ENCODE results near the gene RIN3. TPM values are rescaled to one million over a fixed set of nuclear protein-coding genes. Genes with fewer than 3 reads are reported as not detected.
A peak's percentile ranks its signal among the peaks of the same experiment; 100 is the strongest.

RIN3 gene
- total and polyA plus RNA-seq, 2 of the 4 experiments (the other 2 are of a cell fraction) = 2.5 to 11.1 TPM

GRCh38 chr14:92581966-92582566, 68.5 kb downstream of the RIN3 start:
- ChIA-PET POLR2A (ENCODE audit: unreplicated experiment) (no interaction called here), CTCF (no interaction called here)
- Histone ChIP-seq H4K8ac (ENCODE audit: low read depth in 2 of 2, low read length in 2 of 2) (no peak overlapping the region), H2AK5ac (ENCODE audit: low read depth, low read length) (peak overlapping the region; percentile 8; the same call in 1 of the 2 replicates), H2AK9ac (replicated peaks; ENCODE audit: low read depth, low read length, poor library complexity) (no peak overlapping the region), H3K9me3 (ENCODE audit: control insufficient read depth, insufficient read depth, low read length) (no peaks in the 10 kb centered on the region), H3K27me3 (ENCODE audit: control insufficient read depth, insufficient read depth, low read length) (no peaks in the 10 kb centered on the region), H4K20me1 (ENCODE audit: insufficient read depth, low read length) (peaks cover 5% of the 10 kb centered on the region), H3K36me3 (ENCODE audit: control insufficient read depth, insufficient read depth, low read length) (peaks cover 28% of the 10 kb centered on the region), H3K27ac (ENCODE audit: insufficient read depth, low read length) (no peak overlapping the region), H4K5ac (ENCODE audit: low read depth, low read length) (no peak overlapping the region), H2BK20ac (ENCODE audit: low read depth, low read length) (no peak overlapping the region), H3K9me1 (ENCODE audit: insufficient read depth, low read length) (peaks cover 32% of the 10 kb centered on the region), H3K18ac (ENCODE audit: low read depth, low read length) (no peak overlapping the region), H3K4ac (ENCODE audit: low read depth, low read length) (no peak overlapping the region), H2AFZ (replicated peaks; ENCODE audit: low read length, poor library complexity) (no peak overlapping the region), H4K91ac (ENCODE audit: insufficient read depth, low read depth, low read length) (no peak overlapping the region), H2BK5ac (ENCODE audit: low read depth, low read length, poor library complexity, severe bottlenecking) (no peak overlapping the region), H3K56ac (ENCODE audit: extremely low read depth, insufficient read depth, low read length) (no peak overlapping the region), H3K9ac (ENCODE audit: low read depth, low read length) (no peak overlapping the region), H3K79me1 (ENCODE audit: low read depth in 1 of 2, low read length in 2 of 2) (peaks cover 0 to 35% of the 10 kb centered on the region in 2 experiments; a peak in 3 of 4 replicates), H2BK15ac (ENCODE audit: low read depth, low read length) (no peak overlapping the region), H3K4me3 (ENCODE audit: insufficient read depth, low read depth, low read length) (no peak overlapping the region), H3K4me2 (ENCODE audit: low read depth, low read length) (no peak overlapping the region), H3K14ac (replicated peaks; ENCODE audit: low read depth, low read length) (no peak overlapping the region), H3K4me1 (ENCODE audit: control insufficient read depth, insufficient read depth, low read length) (peaks cover 28% of the 10 kb centered on the region), H2BK120ac (ENCODE audit: low read depth, low read length) (no peak overlapping the region), H3K23ac (ENCODE audit: low read depth, low read length) (no peak overlapping the region)
- BruUV-seq (replicated peaks) = no TSS peak
- no peak for TF ChIP-seq NFE2L2 (IDR thresholded peaks at IDR 0.05; ENCODE audit: low read depth, low read length)
- no peak for TF ChIP-seq CEBPB (IDR thresholded peaks at IDR 0.05; ENCODE audit: low read depth, low read length)
- no peak for TF ChIP-seq RCOR1 (IDR thresholded peaks at IDR 0.05; ENCODE audit: insufficient replicate concordance, low read length)
- TF ChIP-seq RFX5 (IDR thresholded peaks at IDR 0.05; ENCODE audit: low read depth, low read length) = no peak
- TF ChIP-seq, protein P1, sequence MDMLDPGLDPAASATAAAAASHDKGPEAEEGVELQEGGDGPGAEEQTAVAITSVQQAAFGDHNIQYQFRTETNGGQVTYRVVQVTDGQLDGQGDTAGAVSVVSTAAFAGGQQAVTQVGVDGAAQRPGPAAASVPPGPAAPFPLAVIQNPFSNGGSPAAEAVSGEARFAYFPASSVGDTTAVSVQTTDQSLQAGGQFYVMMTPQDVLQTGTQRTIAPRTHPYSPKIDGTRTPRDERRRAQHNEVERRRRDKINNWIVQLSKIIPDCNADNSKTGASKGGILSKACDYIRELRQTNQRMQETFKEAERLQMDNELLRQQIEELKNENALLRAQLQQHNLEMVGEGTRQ (IDR thresholded peaks at IDR 0.05; ENCODE audit: low read depth, low read length) = no peak
- no peak for TF ChIP-seq POLR2A (IDR thresholded peaks at IDR 0.05; ENCODE audit: low read depth, low read length)
- TF ChIP-seq, protein P2, sequence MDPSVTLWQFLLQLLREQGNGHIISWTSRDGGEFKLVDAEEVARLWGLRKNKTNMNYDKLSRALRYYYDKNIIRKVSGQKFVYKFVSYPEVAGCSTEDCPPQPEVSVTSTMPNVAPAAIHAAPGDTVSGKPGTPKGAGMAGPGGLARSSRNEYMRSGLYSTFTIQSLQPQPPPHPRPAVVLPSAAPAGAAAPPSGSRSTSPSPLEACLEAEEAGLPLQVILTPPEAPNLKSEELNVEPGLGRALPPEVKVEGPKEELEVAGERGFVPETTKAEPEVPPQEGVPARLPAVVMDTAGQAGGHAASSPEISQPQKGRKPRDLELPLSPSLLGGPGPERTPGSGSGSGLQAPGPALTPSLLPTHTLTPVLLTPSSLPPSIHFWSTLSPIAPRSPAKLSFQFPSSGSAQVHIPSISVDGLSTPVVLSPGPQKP (IDR thresholded peaks at IDR 0.05; ENCODE audit: borderline replicate concordance, low read depth, low read length) = no peak
- TF ChIP-seq MXI1 (IDR thresholded peaks at IDR 0.05; ENCODE audit: borderline replicate concordance, low read depth, low read length) = no peak
- no peak for TF ChIP-seq CHD1 (IDR thresholded peaks at IDR 0.05; ENCODE audit: low read depth, low read length)
- no peak for TF ChIP-seq MAZ (IDR thresholded peaks at IDR 0.05; ENCODE audit: borderline replicate concordance, low read depth, low read length)
- TF ChIP-seq MAFK (IDR thresholded peaks at IDR 0.05; ENCODE audit: low read depth, low read length) = no peak
- TF ChIP-seq, protein P3, sequence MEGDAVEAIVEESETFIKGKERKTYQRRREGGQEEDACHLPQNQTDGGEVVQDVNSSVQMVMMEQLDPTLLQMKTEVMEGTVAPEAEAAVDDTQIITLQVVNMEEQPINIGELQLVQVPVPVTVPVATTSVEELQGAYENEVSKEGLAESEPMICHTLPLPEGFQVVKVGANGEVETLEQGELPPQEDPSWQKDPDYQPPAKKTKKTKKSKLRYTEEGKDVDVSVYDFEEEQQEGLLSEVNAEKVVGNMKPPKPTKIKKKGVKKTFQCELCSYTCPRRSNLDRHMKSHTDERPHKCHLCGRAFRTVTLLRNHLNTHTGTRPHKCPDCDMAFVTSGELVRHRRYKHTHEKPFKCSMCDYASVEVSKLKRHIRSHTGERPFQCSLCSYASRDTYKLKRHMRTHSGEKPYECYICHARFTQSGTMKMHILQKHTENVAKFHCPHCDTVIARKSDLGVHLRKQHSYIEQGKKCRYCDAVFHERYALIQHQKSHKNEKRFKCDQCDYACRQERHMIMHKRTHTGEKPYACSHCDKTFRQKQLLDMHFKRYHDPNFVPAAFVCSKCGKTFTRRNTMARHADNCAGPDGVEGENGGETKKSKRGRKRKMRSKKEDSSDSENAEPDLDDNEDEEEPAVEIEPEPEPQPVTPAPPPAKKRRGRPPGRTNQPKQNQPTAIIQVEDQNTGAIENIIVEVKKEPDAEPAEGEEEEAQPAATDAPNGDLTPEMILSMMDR (conservative IDR thresholded peaks at IDR 0.05; ENCODE audit: low read depth, low read length) = no peak
- TF ChIP-seq BHLHE40 (IDR thresholded peaks at IDR 0.05; ENCODE audit: low read depth, low read length) = no peak
- no peak for TF ChIP-seq SMC3 (IDR thresholded peaks at IDR 0.05; ENCODE audit: low read depth, low read length)
- TF ChIP-seq FOS (IDR thresholded peaks at IDR 0.05; ENCODE audit: low read depth, low read length) = no peak
- no peak for TF ChIP-seq RAD21 (IDR thresholded peaks at IDR 0.05; ENCODE audit: low read length)
- no peak for ATAC-seq (ENCODE audit: low read depth)
- DNase-seq = no peak
- dilution Hi-C loops (cut with HindIII; ENCODE audit: low sequenced_read_pairs, unreplicated experiment) (no loop called here), in situ Hi-C loops (cut with MboI; ENCODE audit: low sequenced_read_pairs) (no loop called here), intact Hi-C loops (cut with micrococcal nuclease) (no loop called here)
- WGBS, 2 experiments (ENCODE audit: extremely low coverage in 2 of 2, insufficient read length in 1 of 2) = 90% methylated on average over 2 of the region's 11 CpGs; no CpG with 5 or more reads in 1 of the 2 experiments
